IPS-15b (cell line): Measurements from ENCODE around the gene SRA1.
A peak's percentile ranks its signal among the peaks of the same experiment; 100 is the strongest.

Experiments used
- H3K27me3 ChIP-seq: one replicate; pipeline ENCODE4 v1.6.1; 2013; ENCODE audit warnings: low read length; ENCODE audit not compliant: control insufficient read depth, insufficient read depth
- H3K36me3 ChIP-seq: one replicate; pipeline ENCODE4 v1.6.1; 2013; ENCODE audit warnings: low read length; ENCODE audit not compliant: control insufficient read depth, insufficient read depth
- H3K4me1 ChIP-seq: one replicate; pipeline ENCODE4 v1.6.1; 2013; ENCODE audit warnings: mild to moderate bottlenecking, low read length; ENCODE audit not compliant: control insufficient read depth, insufficient read depth
- H3K4me3 ChIP-seq: one replicate; pipeline ENCODE4 v1.5.1; 2013; ENCODE audit warnings: low read depth, low read length
- H3K9ac ChIP-seq: one replicate; pipeline ENCODE4 v1.6.1; 2013; ENCODE audit warnings: low read depth, mild to moderate bottlenecking, low read length
- H3K9me3 ChIP-seq: one replicate; pipeline ENCODE4 v1.6.1; 2013; ENCODE audit warnings: mild to moderate bottlenecking, low read length; ENCODE audit not compliant: control insufficient read depth, insufficient read depth

SRA1 gene

DNA sequence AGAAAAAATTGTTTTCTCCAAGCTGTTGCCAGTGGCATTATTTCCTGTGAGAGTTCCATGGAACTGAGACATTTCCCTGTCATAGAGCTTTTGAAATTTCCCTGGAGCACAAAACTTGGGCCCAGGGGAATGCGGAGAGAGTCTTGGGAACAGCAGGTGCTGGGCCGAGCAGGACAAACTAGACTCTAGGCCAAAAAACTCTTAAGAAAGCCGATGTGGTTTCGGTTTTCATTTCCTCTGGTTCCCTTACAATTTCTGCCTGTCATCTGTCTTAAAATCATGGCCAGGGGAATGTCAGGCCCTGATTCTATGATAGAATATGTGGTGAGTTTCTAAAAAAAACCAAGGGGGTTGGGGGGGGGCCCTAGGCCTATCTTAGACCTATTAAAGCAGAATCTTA, 11.9 kb upstream of the SRA1 start:
- peaks cover 19% of the 10 kb centered on the region for H3K36me3 ChIP-seq
- H3K9ac ChIP-seq, result no peak overlapping the region
- no peaks in the 10 kb centered on the region for H3K4me1 ChIP-seq
- no peaks in the 10 kb centered on the region for H3K27me3 ChIP-seq
- no peaks in the 10 kb centered on the region for H3K9me3 ChIP-seq
- H3K4me3 ChIP-seq, result no peak overlapping the region

DNA sequence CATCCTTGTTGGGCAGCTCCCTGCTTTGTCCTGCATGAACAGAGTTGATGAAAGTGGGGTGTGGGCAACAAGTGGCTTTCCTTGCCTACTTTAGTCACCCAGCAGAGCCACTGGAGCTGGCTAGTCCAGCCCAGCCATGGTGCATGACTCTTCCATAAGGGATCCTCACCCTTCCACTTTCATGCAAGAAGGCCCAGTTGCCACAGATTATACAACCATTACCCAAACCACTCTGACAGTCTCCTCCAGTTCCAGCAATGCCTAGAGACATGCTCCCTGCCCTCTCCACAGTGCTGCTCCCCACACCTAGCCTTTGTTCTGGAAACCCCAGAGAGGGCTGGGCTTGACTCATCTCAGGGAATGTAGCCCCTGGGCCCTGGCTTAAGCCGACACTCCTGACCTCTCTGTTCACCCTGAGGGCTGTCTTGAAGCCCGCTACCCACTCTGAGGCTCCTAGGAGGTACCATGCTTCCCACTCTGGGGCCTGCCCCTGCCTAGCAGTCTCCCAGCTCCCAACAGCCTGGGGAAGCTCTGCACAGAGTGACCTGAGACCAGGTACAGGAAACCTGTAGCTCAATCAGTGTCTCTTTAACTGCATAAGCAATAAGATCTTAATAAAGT, 11.3 kb upstream of the SRA1 start:
- H3K36me3 ChIP-seq, result peaks cover 19% of the 10 kb centered on the region
- no peak overlapping the region for H3K9ac ChIP-seq
- peaks cover 2% of the 10 kb centered on the region for H3K4me1 ChIP-seq
- no peaks in the 10 kb centered on the region for H3K9me3 ChIP-seq
- H3K4me3 ChIP-seq, result no peak overlapping the region
- no peaks in the 10 kb centered on the region for H3K27me3 ChIP-seq

DNA sequence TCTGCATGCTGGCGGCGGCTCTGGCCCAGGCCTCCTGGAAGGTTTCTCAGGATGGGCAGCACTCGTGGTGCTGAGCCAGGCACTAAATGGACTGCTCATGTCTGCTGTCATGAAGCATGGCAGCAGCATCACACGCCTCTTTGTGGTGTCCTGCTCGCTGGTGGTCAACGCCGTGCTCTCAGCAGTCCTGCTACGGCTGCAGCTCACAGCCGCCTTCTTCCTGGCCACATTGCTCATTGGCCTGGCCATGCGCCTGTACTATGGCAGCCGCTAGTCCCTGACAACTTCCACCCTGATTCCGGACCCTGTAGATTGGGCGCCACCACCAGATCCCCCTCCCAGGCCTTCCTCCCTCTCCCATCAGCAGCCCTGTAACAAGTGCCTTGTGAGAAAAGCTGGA, 10.6 kb upstream of the SRA1 start:
- H3K36me3 ChIP-seq, result peaks cover 19% of the 10 kb centered on the region
- no peaks in the 10 kb centered on the region for H3K9me3 ChIP-seq
- no peak overlapping the region for H3K4me3 ChIP-seq
- no peaks in the 10 kb centered on the region for H3K27me3 ChIP-seq
- H3K4me1 ChIP-seq, result peaks cover 2% of the 10 kb centered on the region
- no peak overlapping the region for H3K9ac ChIP-seq

DNA sequence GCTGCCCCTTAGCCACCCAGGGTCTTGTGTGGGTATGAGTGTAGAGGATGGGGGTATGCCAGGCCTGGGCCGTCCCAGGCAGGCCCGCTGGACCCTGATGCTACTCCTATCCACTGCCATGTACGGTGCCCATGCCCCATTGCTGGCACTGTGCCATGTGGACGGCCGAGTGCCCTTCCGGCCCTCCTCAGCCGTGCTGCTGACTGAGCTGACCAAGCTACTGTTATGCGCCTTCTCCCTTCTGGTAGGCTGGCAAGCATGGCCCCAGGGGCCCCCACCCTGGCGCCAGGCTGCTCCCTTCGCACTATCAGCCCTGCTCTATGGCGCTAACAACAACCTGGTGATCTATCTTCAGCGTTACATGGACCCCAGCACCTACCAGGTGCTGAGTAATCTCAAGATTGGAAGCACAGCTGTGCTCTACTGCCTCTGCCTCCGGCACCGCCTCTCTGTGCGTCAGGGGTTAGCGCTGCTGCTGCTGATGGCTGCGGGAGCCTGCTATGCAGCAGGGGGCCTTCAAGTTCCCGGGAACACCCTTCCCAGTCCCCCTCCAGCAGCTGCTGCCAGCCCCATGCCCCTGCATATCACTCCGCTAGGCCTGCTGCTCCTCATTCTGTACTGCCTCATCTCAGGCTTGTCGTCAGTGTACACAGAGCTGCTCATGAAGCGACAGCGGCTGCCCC, 10.0 kb upstream of the SRA1 start:
- no peak overlapping the region for H3K9ac ChIP-seq
- H3K4me1 ChIP-seq, result peaks cover 2% of the 10 kb centered on the region
- no peak overlapping the region for H3K4me3 ChIP-seq
- no peaks in the 10 kb centered on the region for H3K9me3 ChIP-seq
- no peaks in the 10 kb centered on the region for H3K27me3 ChIP-seq
- peaks cover 19% of the 10 kb centered on the region for H3K36me3 ChIP-seq

DNA sequence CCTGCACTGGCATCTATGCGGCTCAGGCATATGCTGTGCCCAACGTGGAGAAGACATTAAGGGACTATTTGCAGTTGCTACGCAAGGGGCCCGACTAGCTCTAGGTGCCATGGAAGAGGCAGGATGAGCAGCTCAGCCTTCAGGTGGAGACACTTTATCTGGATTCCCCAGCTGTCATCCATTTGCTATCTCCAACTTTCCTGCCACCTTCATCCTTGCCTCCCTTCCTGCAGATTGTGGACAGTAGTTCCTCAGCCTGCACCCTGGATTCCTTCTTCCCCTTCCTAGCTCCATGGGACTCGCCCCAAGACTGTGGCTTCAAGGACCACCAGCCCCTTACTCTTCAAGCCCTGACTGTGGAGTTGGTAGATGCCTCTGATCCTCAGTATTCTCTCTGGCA, 9.4 kb upstream of the SRA1 start:
- Histone ChIP-seq H3K4me3 (no peak overlapping the region), H3K4me1 (peaks cover 2% of the 10 kb centered on the region), H3K27me3 (no peaks in the 10 kb centered on the region), H3K9ac (no peak overlapping the region), H3K9me3 (no peaks in the 10 kb centered on the region), H3K36me3 (peaks cover 19% of the 10 kb centered on the region)

DNA sequence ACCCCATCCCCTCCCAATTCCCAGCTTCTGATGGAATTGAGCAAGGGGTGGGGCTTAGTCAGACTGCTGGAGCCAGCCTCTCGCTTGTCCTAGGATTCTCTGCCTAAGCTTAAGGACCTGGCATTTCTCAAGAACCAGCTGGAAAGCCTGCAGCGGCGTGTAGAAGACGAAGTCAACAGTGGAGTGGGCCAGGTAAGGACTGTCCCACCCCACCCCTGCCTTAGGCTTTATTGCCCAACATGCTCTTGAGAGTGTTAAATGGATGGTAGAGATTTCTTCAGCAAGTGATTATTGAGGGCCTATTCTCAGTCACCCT, 8.5 kb upstream of the SRA1 start:
- Histone ChIP-seq H3K36me3 (peaks cover 19% of the 10 kb centered on the region), H3K4me3 (peak overlapping the region; percentile 99), H3K9me3 (no peaks in the 10 kb centered on the region), H3K27me3 (no peaks in the 10 kb centered on the region), H3K9ac (no peak overlapping the region), H3K4me1 (peaks cover 2% of the 10 kb centered on the region)

DNA sequence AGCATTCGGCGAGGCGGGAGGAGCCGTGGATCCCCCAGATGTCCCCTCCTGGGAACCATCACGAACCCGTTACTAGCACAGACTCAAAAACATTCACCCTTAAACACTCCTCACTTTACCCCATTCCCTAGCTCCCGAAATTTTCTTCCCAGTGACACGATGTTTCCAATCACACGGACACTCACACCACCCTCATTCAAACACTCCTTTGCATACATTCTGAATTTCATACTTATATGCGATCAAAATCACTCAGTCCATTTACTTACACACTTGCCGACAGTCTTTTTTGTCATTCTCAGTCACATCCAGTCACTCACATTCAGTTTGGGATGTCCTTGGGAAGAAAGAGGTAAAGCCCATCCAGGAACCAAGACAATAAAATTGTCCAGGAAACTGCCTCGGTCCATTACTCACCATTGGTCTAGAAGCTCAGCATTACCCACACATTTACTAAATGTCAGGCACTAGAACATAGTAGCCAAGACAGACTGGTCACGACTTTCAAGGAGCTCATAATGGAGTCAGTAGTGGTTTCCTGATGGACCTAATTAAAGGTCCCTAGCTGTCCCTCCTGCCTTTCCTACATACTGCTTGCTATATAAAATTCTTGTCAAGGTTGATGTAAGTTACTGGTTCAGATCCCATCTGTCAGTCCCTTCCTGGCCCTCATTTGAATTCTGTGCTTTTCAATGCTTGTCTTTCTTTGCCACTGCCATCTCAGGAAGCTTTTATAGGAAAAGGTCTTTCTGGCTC, 7.9 kb upstream of the SRA1 start:
- H3K4me3 ChIP-seq, result peak overlapping the region; percentile 99
- H3K4me1 ChIP-seq, result peaks cover 2% of the 10 kb centered on the region
- H3K9me3 ChIP-seq, result no peaks in the 10 kb centered on the region
- H3K27me3 ChIP-seq, result no peaks in the 10 kb centered on the region
- H3K36me3 ChIP-seq, result peaks cover 19% of the 10 kb centered on the region
- peak overlapping the region; percentile 77 for H3K9ac ChIP-seq

DNA sequence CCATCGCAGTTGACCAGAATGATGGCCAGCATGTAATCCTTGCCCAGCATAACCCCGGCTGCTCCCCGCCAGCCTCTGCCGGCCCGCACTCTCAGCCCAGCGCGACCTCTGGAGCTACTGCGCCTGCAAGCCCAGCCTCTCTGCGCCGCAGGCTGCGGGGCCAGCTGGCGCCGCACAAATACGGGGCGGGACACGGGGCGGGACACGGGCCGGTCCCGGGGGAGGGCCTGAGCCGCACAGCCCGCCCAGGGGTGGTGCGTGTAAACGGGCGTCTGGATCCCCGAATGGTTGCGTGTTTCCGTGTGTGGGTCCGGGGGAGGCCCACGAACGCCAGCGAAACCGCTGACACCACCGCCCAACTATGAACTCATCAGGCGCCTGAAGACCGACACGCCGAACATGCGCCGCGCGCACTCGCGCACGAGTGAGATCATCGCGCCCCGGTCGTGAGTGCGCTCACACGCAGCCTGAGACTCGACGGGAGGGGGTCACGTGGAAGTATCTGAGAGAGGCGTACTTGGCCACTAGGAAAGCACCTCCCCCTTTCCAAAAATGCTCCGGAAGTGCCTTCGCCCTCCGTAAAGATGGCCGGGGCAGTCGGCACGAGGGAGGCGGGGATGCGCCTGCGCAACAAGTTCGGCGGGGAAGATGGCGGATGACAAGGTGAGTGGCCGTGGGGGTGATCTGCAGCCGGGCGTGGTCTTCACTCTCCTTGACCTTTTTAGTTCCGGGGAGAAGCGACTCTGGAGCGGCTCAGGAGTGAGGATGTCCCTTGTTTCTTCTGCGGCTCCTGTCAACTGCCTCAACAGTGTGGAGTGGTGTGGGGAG, 7.1 kb upstream of the SRA1 start, which contains the start of the genes APBB3 and SLC35A4:
Gene APBB3, minus strand, starts transcription at position 403 of the 828 bp plus-strand sequence. Its CDS starts 353 bp downstream, at position 50.
Gene SLC35A4, plus strand, starts transcription at position 633 of the 828 bp plus-strand sequence. CDS start 2,342 bp downstream, outside the sequence.
- Histone ChIP-seq H3K9me3 (no peaks in the 10 kb centered on the region), H3K36me3 (peaks cover 19% of the 10 kb centered on the region), H3K9ac (peak within 1 kb of the TSS; percentile 77), H3K27me3 (no peaks in the 10 kb centered on the region), H3K4me1 (peaks cover 2% of the 10 kb centered on the region), H3K4me3 (peak within 1 kb of the TSS; percentile 99)

DNA sequence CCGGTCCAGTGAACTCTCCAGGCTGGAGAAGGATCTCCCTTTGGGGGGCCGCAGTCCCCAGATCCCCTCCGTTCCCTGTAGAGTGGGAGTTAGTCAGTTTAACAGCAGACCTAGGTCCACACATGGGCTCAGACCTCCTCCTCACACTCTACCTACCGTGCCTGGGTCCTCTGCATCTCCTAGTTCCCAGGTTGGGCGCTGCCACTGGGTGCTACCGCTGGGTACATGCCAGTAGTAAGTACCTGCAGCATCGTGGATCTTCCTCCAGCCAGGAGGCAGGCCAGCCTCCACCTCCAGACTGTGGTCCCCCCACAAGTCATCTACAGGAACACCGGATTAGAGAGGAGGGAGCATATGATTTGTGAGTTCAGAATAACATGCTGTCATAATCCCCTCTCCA, 6.3 kb upstream of the SRA1 start:
- no peaks in the 10 kb centered on the region for H3K9me3 ChIP-seq
- no peaks in the 10 kb centered on the region for H3K27me3 ChIP-seq
- peaks cover 19% of the 10 kb centered on the region for H3K36me3 ChIP-seq
- H3K9ac ChIP-seq, result peak overlapping the region; percentile 60
- H3K4me3 ChIP-seq, result peak overlapping the region; percentile 99
- peaks cover 2% of the 10 kb centered on the region for H3K4me1 ChIP-seq

DNA sequence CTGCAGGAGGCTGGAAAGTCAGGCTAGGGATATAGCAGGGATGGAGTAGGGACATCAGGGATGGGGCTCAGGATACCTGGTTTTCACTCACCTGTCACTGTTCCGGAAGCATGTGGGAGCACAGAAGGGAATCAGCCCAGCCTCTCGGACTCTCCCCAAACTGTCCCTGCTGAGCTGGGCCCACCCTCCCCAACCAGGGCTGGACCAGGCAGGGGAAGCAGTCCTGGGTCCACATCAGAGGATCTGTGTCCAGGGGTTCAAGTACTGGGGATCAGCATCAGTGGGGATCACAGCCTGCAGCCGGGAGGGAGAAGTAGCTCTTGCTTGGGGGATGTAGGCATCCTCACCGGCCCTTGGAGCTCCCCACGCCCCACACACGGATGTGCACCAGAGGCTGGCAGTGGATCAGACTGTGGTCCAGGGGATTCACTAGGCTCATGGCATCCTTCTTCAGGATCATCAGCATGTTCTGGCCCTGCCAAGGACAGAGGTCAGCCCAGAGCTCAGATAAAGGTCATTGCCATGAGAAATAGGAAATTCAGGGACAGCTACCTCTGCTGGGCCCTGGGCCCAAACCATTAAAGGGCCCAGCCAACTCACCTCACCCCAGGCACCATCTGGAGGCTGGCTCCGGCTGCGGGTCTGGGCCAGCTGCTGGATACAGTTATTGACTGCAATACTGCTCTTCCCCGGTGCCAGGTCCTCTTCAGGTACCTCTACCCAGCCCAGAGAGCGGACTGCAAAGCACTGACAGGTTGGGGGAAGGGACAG, 4.7 kb upstream of the SRA1 start:
- Histone ChIP-seq H3K27me3 (no peaks in the 10 kb centered on the region), H3K4me3 (no peak overlapping the region), H3K9ac (no peak overlapping the region), H3K4me1 (peaks cover 8% of the 10 kb centered on the region), H3K9me3 (no peaks in the 10 kb centered on the region), H3K36me3 (peaks cover 9% of the 10 kb centered on the region)

DNA sequence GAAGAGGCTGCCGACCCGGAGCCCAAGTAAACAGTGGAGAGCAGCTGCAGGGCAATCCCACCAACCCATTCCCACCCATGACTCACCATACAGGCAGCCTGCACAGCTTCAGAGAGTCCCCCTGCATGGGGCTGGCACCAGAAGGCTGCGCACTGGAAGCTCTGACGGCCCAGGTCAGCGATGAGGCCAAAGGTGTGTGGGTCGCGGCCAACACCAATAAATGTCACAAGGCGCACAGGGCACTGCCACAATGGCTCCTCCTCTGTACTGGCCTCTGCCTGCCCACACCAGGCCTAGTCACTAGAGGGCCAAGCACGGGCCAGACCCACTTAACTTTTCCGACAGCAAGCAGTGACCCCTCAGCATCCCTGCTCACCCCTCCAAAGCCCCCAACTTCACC, 3.0 kb upstream of the SRA1 start:
- Histone ChIP-seq H3K27me3 (no peaks in the 10 kb centered on the region), H3K4me1 (peaks cover 8% of the 10 kb centered on the region), H3K4me3 (no peak overlapping the region), H3K9ac (no peak overlapping the region), H3K9me3 (no peaks in the 10 kb centered on the region), H3K36me3 (no peaks in the 10 kb centered on the region)
